Activated CD4-positive, alpha-beta T cell treated with anti-CD3 and anti-CD28 coated beads, Interleukin-2, amount 50 U/mL, for 48 hours (primary cell): ENCODE results near the gene ARHGAP4.

ENCODE experiments used
- DNase-seq, 2 experiments: peaks; one replicate each; pipeline ENCODE4 v3.0.0-alpha.2; 2020

Gene ARHGAP4

DNA sequence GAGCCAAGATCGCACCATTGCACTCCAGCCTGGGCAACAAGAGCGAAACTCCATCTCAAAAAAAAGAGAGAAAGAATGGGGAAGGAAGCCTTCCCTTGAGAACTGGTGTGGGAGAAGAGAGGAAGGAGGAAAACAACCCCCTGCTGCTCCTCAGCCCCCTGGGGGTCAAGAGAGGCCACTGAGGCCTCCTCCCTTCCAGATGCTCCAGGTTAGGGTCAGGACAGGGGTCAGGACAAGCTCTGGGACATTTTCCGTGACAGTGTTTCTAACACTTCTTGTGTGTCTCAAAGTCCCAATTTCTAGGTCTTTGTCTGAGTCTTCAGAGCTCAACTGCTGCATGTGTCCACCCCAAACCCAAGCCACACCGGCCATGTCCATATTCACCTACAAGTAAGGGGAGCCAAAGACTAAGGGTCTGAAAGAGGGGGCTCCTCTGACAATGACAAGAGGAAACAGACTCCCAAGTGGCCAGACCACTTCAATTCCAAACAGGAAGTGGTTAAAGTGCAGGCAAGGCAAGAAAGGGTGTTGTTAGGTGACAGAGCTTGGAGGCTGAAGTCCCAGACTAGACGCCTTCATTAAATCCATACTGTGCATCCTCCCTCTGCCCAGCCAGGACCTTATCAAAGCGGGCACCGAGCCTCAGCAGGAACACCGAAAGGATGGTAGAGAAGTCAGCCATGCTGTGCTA, 48.3 kb downstream of the ARHGAP4 start:
- DNase-seq = no peak

- no peak for DNase-seq
Observed at GRCh38 chrX:153876112-153876491, 50.0 kb downstream of the ARHGAP4 start.

- peak; percentile 56 to 68 for DNase-seq
Observed at GRCh38 chrX:153875391-153876111, 50.5 kb downstream of the ARHGAP4 start.

GRCh38 chrX:153874366-153875125, 51.5 kb downstream of the ARHGAP4 start:
- DNase-seq = no peak

- DNase-seq = no peak
Observed at GRCh38 chrX:153874085-153874365, 52.0 kb downstream of the ARHGAP4 start.

GRCh38 chrX:153873282-153874084, 52.6 kb downstream of the ARHGAP4 start:
- no peak for DNase-seq

DNA sequence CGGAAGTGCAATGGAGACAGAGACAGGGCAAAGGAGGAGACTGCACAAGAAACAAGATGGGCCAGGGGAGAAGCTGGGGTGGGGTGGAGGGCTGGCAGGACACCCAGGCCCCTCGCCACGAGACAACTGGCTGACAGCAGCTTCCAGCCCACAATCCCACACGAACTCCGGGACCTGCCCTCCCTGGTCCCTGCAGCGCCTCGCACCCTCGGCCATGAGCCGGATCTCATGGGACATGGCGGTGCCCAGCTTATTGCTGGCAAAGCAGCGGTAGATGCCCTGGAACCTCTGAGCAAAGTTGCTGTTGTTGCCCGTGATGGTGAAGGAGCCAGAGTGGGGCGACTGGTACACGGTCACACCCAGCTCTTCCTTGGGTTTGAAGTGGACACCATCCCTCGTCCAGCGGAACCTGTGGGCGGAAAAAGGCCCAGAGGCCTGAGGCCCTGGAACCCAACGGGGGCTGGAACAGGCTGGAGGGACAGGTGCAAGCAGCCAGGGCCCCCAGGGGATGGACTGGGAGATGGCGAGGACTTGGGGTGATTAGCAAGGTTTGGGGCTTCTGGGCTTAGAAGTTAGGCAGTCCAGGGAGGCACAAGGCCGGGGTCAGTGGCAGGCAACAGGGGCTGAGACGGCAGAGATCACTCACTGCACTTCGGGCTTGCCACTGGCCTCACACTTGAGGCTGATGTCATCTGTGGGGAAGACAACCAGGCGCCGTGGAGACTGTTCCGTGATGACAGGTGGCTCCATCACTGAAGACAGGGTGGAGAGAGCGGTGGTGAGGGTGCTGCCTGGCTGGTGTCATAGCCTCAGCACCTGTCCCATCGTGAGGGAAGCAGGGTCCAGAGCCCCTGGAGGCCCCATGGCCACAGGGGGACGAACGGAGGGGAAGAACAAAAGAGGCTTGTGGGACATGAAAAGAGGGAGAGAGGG, 53.9 kb downstream of the ARHGAP4 start:
- no peak for DNase-seq

GRCh38 chrX:153871451-153871850, 54.6 kb downstream of the ARHGAP4 start:
- DNase-seq = no peak

DNA sequence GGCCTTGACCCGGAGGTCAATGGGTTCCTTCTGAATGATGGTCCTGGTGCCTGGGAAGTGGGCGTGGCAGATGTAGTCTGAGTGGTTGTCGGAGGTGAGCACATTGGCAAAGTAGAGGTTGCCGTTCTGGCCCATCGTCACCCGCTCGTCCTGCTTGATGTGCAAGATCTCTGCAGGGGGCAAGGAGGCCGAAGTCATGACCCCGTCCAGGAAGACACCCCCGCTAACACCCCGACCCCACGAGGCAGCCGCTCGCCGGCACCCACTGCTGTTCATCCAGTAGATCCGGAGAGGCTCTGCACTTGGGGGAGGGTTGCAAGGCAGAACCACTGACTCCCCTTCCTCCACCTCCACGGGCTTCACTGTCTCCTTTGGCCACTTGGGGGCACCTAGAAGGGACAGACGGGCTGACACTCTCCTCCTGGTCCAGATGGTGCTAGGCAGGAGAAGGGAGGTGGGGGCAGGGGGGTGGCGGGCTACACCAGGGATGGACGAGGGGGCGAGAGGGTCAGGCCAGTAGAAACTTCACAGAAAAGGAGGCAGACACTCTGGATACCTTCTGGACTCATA, 55.2 kb downstream of the ARHGAP4 start:
- no peak for DNase-seq

GRCh38 chrX:153870288-153870690, 55.8 kb downstream of the ARHGAP4 start:
- no peak for DNase-seq

DNA sequence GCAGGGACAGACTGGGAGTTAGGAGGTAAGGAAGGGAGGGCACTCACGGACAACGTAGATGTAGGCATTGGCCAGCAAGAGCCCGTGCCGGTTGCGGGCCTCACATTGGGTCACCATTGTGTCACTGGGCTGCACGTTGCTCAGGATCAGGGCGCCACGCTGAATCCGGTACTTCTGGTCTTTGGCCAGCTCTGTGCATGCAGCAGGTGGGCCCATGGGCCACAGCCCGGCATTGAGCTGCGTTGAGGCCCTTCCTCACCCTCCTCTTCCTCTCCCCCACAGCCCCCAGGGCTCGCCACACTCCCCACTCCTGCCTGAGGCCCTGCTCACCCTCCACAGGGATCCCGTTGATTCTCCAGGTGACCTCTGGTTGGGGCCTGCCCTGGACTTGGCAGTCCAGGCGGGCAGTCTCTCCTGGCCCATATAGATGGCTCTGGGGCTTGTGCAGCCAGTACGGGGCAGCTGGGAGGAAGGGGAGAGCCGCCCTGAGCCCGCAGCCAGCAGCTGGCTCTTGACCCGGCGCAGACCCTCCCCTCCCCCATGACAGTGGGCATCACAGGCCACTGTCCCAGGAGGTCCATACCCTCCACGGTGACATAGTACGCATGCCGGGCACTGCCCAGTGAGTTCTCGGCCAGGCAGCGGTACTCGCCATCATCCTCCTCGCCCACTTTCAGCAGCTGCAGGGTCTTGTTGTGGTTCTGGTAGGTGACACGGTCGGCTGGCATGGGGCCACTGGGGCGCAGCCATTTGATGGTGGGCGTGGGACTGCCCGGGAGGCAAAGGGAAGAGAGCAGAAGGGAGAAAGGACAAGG, 56.4 kb downstream of the ARHGAP4 start:
- no peak for DNase-seq

GRCh38 chrX:153868576-153869472, 57.2 kb downstream of the ARHGAP4 start:
- DNase-seq = no peak

DNA sequence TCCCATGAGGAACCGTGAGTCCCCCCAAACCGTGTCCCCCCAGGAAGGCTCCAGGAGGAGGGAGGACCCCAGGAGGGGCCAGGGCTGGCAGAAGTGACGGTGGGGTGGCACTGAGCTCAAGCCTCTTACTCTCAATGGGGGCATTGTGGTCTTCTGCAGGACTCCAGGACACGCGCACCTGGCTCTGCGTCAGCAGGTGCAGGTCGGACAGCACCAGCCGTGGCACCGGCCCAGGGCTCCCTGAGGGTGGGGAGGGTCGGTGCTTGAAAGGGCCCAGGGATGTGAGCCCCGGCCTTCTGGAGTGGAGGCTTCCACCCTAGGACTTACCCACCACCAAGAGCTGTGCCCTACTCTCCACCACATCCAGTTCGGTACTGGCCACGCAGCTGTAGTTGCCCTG, 58.4 kb downstream of the ARHGAP4 start:
- DNase-seq = no peak

GRCh38 chrX:153867139-153867538, 58.9 kb downstream of the ARHGAP4 start:
- DNase-seq = no peak

- no peak for DNase-seq
Observed at GRCh38 chrX:153866302-153867019, 59.6 kb downstream of the ARHGAP4 start.

- DNase-seq = no peak
Observed at GRCh38 chrX:153865685-153866084, 60.4 kb downstream of the ARHGAP4 start.

GRCh38 chrX:153865321-153865580, 60.8 kb downstream of the ARHGAP4 start:
- DNase-seq = no peak

- no peak for DNase-seq
Observed at GRCh38 chrX:153864561-153865320, 61.3 kb downstream of the ARHGAP4 start.

DNA sequence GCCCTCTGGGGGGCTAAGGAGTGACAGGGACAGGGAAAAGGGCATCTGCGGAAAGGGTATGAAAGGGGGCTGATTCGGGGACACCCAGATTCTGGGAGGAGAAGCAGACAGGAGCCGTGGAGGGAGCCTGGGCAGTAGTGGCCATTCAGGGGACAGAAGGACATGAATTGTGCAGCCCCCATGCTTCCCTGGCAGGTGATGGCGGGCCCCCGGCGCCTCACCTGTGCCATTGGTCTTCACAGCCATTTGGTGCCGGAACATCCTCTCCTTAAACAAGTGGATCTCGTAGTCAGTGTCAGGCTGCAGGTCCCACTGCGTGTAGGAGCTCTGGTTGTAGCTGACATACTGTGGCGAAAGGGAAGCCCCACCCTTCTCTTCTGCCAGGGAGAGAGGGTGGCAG, 62.0 kb downstream of the ARHGAP4 start:
- DNase-seq = no peak
